GM19099 (cell line): Measurements from ENCODE around the gene GIMAP8.
A peak's percentile ranks its signal among the peaks of the same experiment; 100 is the strongest.

Source experiments
- POLR2A ChIP-seq: IDR thresholded peaks from 3 replicates; pipeline ENCODE4 v1.6.1; 2011; ENCODE audit warnings: low read depth; ENCODE audit not compliant: insufficient read length; ENCODE audit errors: extremely low read depth

GIMAP8 gene

GRCh38 chr7:150450491-150451001 lies at the start of gene GIMAP8:
Gene GIMAP8, plus strand, starts transcription at chr7:150450630. Its CDS starts 16,069 bp downstream, at chr7:150466699.
- TF ChIP-seq POLR2A: no peak

DNA sequence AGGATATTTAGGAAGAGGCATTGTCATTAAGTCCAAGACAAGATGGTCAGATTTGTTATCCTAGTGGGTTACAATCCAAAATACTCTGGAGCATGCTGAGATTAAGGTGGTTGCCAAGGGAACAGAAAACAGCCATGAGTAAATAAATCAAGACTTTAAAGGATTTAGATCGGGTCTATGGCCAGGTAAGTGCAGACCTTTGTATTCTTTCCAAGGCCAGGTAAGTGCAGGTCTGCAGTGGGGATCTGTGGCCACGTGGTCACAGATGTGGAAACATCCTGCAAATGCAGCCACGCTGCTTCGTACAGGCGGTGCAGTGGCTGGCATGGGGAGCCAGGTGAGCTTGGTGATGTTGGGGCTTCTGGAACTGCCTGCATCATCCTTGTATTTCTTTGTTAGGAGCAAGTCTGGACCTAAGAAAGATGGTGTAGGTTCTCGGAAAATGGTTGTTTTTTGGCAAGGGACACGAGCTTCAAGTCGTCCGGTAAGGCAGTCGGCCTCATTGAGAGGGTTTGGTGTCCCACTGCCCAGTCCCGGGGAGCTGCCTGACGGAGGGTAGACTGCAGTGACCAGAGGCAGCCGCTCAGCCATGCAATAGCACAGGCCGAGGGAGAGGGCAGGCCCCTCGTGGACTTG lies 49.5 kb upstream of the GIMAP8 start:
- TF ChIP-seq POLR2A: no peak

- TF ChIP-seq POLR2A: no peak
Measured at GRCh38 chr7:150401424-150401790, 49.0 kb upstream of the GIMAP8 start.

DNA sequence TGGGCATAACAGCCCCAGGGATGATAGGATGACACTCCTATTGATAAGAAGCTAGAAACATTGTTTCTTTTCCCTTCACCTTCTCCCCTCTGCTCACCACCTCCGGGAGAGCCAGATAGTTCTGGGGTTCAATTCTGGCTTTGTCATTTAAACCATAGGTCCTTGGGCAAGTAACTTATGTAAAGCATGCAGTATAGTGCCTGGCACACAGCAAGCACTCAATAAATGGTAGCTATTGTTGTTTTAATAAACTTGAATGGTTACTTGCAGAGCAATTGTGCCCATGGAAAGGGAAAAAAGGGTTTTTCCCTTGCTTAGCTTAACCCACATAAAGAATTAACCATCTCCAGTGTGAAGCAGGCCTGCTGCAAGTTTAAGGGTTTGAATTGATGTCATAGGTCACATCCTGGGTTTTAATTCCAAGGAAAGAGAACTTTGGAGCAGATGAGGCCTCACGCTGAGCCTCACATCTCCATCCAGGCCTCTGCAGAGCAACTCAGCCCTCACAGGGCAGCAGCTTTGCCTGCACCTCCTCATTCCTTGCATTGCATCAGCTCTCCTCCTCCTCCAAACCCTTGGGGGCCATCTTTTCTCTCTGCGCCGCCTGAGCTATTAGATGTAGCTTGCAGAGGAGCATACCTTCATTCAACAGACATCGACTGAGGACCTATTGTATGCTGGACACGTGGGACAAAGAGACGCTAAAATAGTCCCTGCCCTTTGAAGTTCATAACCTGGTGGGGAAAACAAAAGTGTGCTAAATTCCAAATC lies 48.4 kb upstream of the GIMAP8 start:
- no peak for TF ChIP-seq POLR2A

- no peak for TF ChIP-seq POLR2A
Measured at GRCh38 chr7:150402671-150403321, 47.6 kb upstream of the GIMAP8 start.

GRCh38 chr7:150403376-150404171 lies 46.9 kb upstream of the GIMAP8 start:
- TF ChIP-seq POLR2A: no peak

- no peak for TF ChIP-seq POLR2A
Measured at GRCh38 chr7:150404172-150404804, 46.1 kb upstream of the GIMAP8 start.

DNA sequence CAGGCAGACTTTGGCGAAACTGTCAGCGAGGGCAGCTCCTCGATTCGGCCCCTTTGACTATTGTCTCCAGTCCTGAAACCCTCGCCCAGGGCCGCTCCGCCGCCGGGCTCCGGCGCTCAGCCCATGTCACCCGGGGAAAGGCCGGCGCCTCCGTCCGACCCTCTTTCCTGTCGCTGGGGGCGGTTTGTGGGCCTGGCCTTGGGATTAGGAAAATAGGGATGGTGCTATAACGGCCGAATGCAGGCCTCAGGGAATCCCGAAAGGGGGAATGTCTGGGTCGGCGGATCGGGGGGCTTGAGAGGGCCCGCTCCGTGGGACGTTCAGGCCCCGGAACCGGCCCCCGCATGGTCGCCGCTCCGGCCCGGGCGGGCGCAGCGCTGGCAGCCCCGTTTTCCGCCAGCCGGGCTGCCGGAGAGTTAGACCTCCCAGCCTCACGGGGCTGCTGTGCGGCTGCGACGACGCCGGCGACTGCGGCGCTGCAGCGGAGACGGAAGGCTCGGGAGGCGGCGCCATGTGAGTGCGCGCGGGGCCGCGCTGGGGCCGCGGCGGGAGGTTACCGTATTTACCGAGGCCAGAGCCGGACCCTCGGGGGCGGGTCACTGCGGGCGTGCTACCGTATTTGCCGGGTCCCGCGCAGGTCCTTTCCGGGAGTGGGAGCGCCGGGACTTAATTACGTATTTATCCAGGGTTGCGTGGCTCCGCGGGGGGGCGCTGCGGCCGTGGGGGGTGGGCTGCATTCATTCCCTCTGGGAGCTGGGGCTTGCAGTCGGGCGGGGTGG lies 45.4 kb upstream of the GIMAP8 start:
- TF ChIP-seq POLR2A: peak; percentile 93

- TF ChIP-seq POLR2A: peak; percentile 24
Measured at GRCh38 chr7:150405584-150406311, 44.7 kb upstream of the GIMAP8 start.

- TF ChIP-seq POLR2A: no peak
Measured at GRCh38 chr7:150406312-150406566, 44.2 kb upstream of the GIMAP8 start.

- peak; percentile 43 for TF ChIP-seq POLR2A
Measured at GRCh38 chr7:150406567-150407421, 43.6 kb upstream of the GIMAP8 start.

DNA sequence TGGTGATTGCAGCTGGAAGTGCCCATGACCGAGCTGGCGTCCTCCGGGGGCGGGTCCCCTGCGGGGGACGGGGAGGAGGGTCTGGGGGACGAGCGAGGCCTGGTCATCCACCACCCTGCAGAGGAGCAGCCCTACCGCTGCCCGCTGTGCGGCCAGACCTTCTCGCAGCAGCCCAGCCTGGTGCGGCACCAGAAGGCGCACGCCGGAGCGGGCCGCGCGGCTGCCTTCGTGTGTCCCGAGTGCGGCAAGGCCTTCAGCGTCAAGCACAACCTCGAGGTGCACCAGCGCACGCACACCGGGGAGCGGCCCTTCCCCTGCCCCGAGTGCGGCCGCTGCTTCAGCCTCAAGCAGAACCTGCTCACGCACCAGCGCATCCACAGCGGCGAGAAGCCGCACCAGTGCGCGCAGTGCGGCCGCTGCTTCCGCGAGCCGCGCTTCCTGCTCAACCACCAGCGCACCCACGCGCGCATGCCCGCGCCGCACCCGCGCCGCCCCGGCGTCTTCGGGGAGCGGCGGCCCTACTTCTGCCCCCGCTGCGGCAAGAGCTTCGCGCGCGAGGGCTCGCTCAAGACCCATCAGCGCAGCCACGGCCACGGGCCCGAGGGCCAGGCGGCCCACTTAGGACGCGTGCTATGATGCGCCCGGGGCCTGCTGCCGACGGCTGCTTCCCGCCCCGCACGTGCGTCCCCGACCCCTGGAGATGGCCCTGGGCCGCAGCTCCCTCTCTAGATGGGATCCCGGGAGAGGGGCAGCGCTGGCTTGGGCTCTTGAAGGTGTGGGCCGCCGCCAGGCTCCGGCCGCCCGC lies 42.6 kb upstream of the GIMAP8 start:
- TF ChIP-seq POLR2A: no peak
